Measurements from ENCODE around the gene KEAP1. TPM values are rescaled to one million over a fixed set of nuclear protein-coding genes. Genes with fewer than 3 reads are reported as not detected.

The KEAP1 gene
- total and polyA plus RNA-seq, 4 experiments from 2014 or later = 35.7 to 60.1 (median 52.1) TPM

- no peaks in the 10 kb centered on the region for H3K9me3 Mint-ChIP-seq
- H3K9me3 ChIP-seq (ENCODE audit: control insufficient read depth in 1 of 2, low read length in 2 of 2) = no peaks in the 10 kb centered on the region
- CTCF ChIA-PET (ENCODE audit: partially characterized antibody) = interaction anchor here (0.9 to 1.4 kb wide), 9 partner anchors 12 to 208 kb away, joined by 3 to 6 read pairs (median 3); partner anchors contain the start of gene ICAM1
- peaks cover 4 to 20% (median 7%) of the 10 kb centered on the region in 4 donors for H3K4me1 Mint-ChIP-seq
- no peaks in the 10 kb centered on the region for H3K27me3 ChIP-seq (ENCODE audit: insufficient read depth, low read length)
- no peaks in the 10 kb centered on the region for H3K27me3 Mint-ChIP-seq
- intact Hi-C loops (cut with micrococcal nuclease) = loop anchor here (2.0 kb wide), 2 partner anchors 24 to 74 kb away; partner anchors contain the start of gene KEAP1
- no peak for DNase-seq
- H3K4me3 Mint-ChIP-seq = peak overlapping the region in 7 of 8 donors; percentile 21 to 79 (median 66)
- H3K36me3 Mint-ChIP-seq = no peaks in the 10 kb centered on the region
- H3K36me3 ChIP-seq (ENCODE audit: insufficient read depth, low read length) = no peaks in the 10 kb centered on the region
- no peak overlapping the region for H3K27ac ChIP-seq (ENCODE audit: low read depth, low read length)
- peak overlapping the region in 1 of 2 donors; percentile 38 for H3K4me3 ChIP-seq (ENCODE audit: low read length in 2 of 2)
- peak overlapping the region in 5 of 7 donors; percentile 8 to 85 (median 57) for H3K27ac Mint-ChIP-seq
- POLR2A ChIA-PET (ENCODE audit: partially characterized antibody) = interaction anchor here (1.0 kb wide), 1 partner anchor 70 kb away, joined by 3 read pairs; no protein-coding TSS in a partner anchor
- peaks cover 13% of the 10 kb centered on the region for H3K4me1 ChIP-seq (ENCODE audit: insufficient read depth, low read length)
These were observed 24.7 kb downstream of the KEAP1 start for GRCh38 chr19:10478476-10478875.

- CTCF ChIA-PET (ENCODE audit: partially characterized antibody) = interaction anchor here (0.7 to 1.5 kb wide), 2 partner anchors 10 to 12 kb away, joined by 3 to 7 read pairs; no protein-coding TSS in a partner anchor
- no peaks in the 10 kb centered on the region for H3K36me3 ChIP-seq (ENCODE audit: insufficient read depth, low read length)
- no peak for DNase-seq
- Mint-ChIP-seq H3K36me3 (no peaks in the 10 kb centered on the region), H3K27ac (no peak overlapping the region), H3K9me3 (no peaks in the 10 kb centered on the region), H3K4me3 (no peak overlapping the region), H3K27me3 (peaks cover 0 to 2% of the 10 kb centered on the region in 2 donors), H3K4me1 (peaks cover 3 to 20% (median 7%) of the 10 kb centered on the region in 4 donors)
- intact Hi-C loops (cut with micrococcal nuclease) = no loop called here
- no peak overlapping the region for H3K4me3 ChIP-seq (ENCODE audit: low read length in 2 of 2)
- no peaks in the 10 kb centered on the region for H3K27me3 ChIP-seq (ENCODE audit: insufficient read depth, low read length)
- H3K4me1 ChIP-seq (ENCODE audit: insufficient read depth, low read length) = peaks cover 13% of the 10 kb centered on the region
- no peak overlapping the region for H3K27ac ChIP-seq (ENCODE audit: low read depth, low read length)
- H3K9me3 ChIP-seq (ENCODE audit: control insufficient read depth in 1 of 2, low read length in 2 of 2) = no peaks in the 10 kb centered on the region
- POLR2A ChIA-PET (ENCODE audit: partially characterized antibody) = no interaction called here
These were observed 28.1 kb downstream of the KEAP1 start for GRCh38 chr19:10474962-10475451.

- ChIA-PET POLR2A (ENCODE audit: partially characterized antibody) (no interaction called here), CTCF (ENCODE audit: partially characterized antibody) (interaction anchor here (0.9 to 2.2 kb wide), 5 partner anchors 19 to 227 kb away, joined by 3 to 6 read pairs (median 4); no protein-coding TSS in a partner anchor)
- Mint-ChIP-seq H3K36me3 (no peaks in the 10 kb centered on the region), H3K27ac (peak overlapping the region in 1 of 7 donors; percentile 13), H3K4me3 (no peak overlapping the region), H3K27me3 (peaks cover 0 to 2% of the 10 kb centered on the region in 2 donors), H3K4me1 (peaks cover 0 to 4% (median under 1%) of the 10 kb centered on the region in 4 donors), H3K9me3 (peaks cover 0 to 2% (median 0%) of the 10 kb centered on the region in 8 donors)
- Histone ChIP-seq H3K27ac (ENCODE audit: low read depth, low read length) (no peak overlapping the region), H3K4me1 (ENCODE audit: insufficient read depth, low read length) (peaks cover 1% of the 10 kb centered on the region), H3K9me3 (ENCODE audit: control insufficient read depth in 1 of 2, low read length in 2 of 2) (no peaks in the 10 kb centered on the region), H3K4me3 (ENCODE audit: low read length in 2 of 2) (no peak overlapping the region), H3K27me3 (ENCODE audit: insufficient read depth, low read length) (no peaks in the 10 kb centered on the region), H3K36me3 (ENCODE audit: insufficient read depth, low read length) (no peaks in the 10 kb centered on the region)
- intact Hi-C loops (cut with micrococcal nuclease) = no loop called here
- DNase-seq = no peak
These were observed 30.0 kb downstream of the KEAP1 start for GRCh38 chr19:10473192-10473591.

GRCh38 chr19:10471909-10472308 is 31.2 kb downstream of the KEAP1 start:
- DNase-seq = peak in 2 of 5 donors; percentile 13 to 18
- no peak overlapping the region for H3K4me3 Mint-ChIP-seq
- no peak overlapping the region for H3K27ac ChIP-seq (ENCODE audit: low read depth, low read length)
- no peak overlapping the region for H3K4me3 ChIP-seq (ENCODE audit: low read length in 2 of 2)
- peaks cover 0 to 2% (median 0%) of the 10 kb centered on the region in 8 donors for H3K9me3 Mint-ChIP-seq
- ChIA-PET CTCF (ENCODE audit: partially characterized antibody) (interaction anchor here (0.9 to 2.2 kb wide), 8 partner anchors 12 to 351 kb away, joined by 3 to 6 read pairs (median 4); no protein-coding TSS in a partner anchor), POLR2A (ENCODE audit: partially characterized antibody) (no interaction called here)
- H3K27me3 Mint-ChIP-seq = peaks cover 0 to 2% of the 10 kb centered on the region in 2 donors
- no peaks in the 10 kb centered on the region for H3K36me3 ChIP-seq (ENCODE audit: insufficient read depth, low read length)
- H3K36me3 Mint-ChIP-seq = peaks cover 0 to under 1% of the 10 kb centered on the region in 2 donors
- intact Hi-C loops (cut with micrococcal nuclease) = no loop called here
- H3K4me1 ChIP-seq (ENCODE audit: insufficient read depth, low read length) = no peaks in the 10 kb centered on the region
- no peak overlapping the region for H3K27ac Mint-ChIP-seq
- no peaks in the 10 kb centered on the region for H3K9me3 ChIP-seq (ENCODE audit: control insufficient read depth in 1 of 2, low read length in 2 of 2)
- no peaks in the 10 kb centered on the region for H3K4me1 Mint-ChIP-seq
- H3K27me3 ChIP-seq (ENCODE audit: insufficient read depth, low read length) = no peaks in the 10 kb centered on the region

- intact Hi-C loops (cut with micrococcal nuclease) = no loop called here
- Histone ChIP-seq H3K4me1 (ENCODE audit: insufficient read depth, low read length) (no peaks in the 10 kb centered on the region), H3K4me3 (ENCODE audit: low read length in 2 of 2) (no peak overlapping the region), H3K9me3 (ENCODE audit: control insufficient read depth in 1 of 2, low read length in 2 of 2) (no peaks in the 10 kb centered on the region), H3K36me3 (ENCODE audit: insufficient read depth, low read length) (no peaks in the 10 kb centered on the region), H3K27me3 (ENCODE audit: insufficient read depth, low read length) (no peaks in the 10 kb centered on the region), H3K27ac (ENCODE audit: low read depth, low read length) (no peak overlapping the region)
- H3K9me3 Mint-ChIP-seq = peaks cover 0 to 2% (median 0%) of the 10 kb centered on the region in 8 donors
- POLR2A ChIA-PET (ENCODE audit: partially characterized antibody) = no interaction called here
- DNase-seq = no peak
- CTCF ChIA-PET (ENCODE audit: partially characterized antibody) = interaction anchor here (0.6 kb wide), 1 partner anchor 471 kb away, joined by 3 read pairs; no protein-coding TSS in a partner anchor
- no peak overlapping the region for H3K4me3 Mint-ChIP-seq
- no peak overlapping the region for H3K27ac Mint-ChIP-seq
- no peaks in the 10 kb centered on the region for H3K4me1 Mint-ChIP-seq
- H3K27me3 Mint-ChIP-seq = no peaks in the 10 kb centered on the region
- H3K36me3 Mint-ChIP-seq = peaks cover 3% of the 10 kb centered on the region in 2 donors
These were observed 35.0 kb downstream of the KEAP1 start for GRCh38 chr19:10468133-10468532.

GRCh38 chr19:10467104-10467706 is 36.0 kb downstream of the KEAP1 start:
- Histone ChIP-seq H3K9me3 (ENCODE audit: control insufficient read depth in 1 of 2, low read length in 2 of 2) (no peaks in the 10 kb centered on the region), H3K36me3 (ENCODE audit: insufficient read depth, low read length) (no peaks in the 10 kb centered on the region), H3K4me3 (ENCODE audit: low read length in 2 of 2) (no peak overlapping the region), H3K27ac (ENCODE audit: low read depth, low read length) (no peak overlapping the region), H3K4me1 (ENCODE audit: insufficient read depth, low read length) (no peaks in the 10 kb centered on the region), H3K27me3 (ENCODE audit: insufficient read depth, low read length) (no peaks in the 10 kb centered on the region)
- peaks cover 0 to 2% (median 0%) of the 10 kb centered on the region in 8 donors for H3K9me3 Mint-ChIP-seq
- ChIA-PET CTCF (ENCODE audit: partially characterized antibody) (no interaction called here), POLR2A (ENCODE audit: partially characterized antibody) (no interaction called here)
- no peaks in the 10 kb centered on the region for H3K27me3 Mint-ChIP-seq
- H3K36me3 Mint-ChIP-seq = peaks cover 3% of the 10 kb centered on the region in 2 donors
- no peak overlapping the region for H3K4me3 Mint-ChIP-seq
- intact Hi-C loops (cut with micrococcal nuclease) = no loop called here
- H3K4me1 Mint-ChIP-seq = peaks cover 0 to 6% (median 1%) of the 10 kb centered on the region in 4 donors
- H3K27ac Mint-ChIP-seq = peak overlapping the region in 2 of 7 donors; percentile 27 to 57
- DNase-seq = no peak

GRCh38 chr19:10464456-10464855 is 38.7 kb downstream of the KEAP1 start:
- CTCF ChIA-PET (ENCODE audit: partially characterized antibody) = no interaction called here
- H3K4me3 Mint-ChIP-seq = no peak overlapping the region

More at GRCh38 chr19:10464456-10464855, 38.7 kb downstream of the KEAP1 start:
- Mint-ChIP-seq H3K9me3 (peaks cover 0 to 2% (median 0%) of the 10 kb centered on the region in 8 donors), H3K4me1 (peaks cover 0 to 10% (median 6%) of the 10 kb centered on the region in 4 donors), H3K36me3 (peaks cover 3% of the 10 kb centered on the region in 2 donors), H3K27ac (no peak overlapping the region), H3K27me3 (no peaks in the 10 kb centered on the region)
- intact Hi-C loops (cut with micrococcal nuclease) = no loop called here
- no peak for DNase-seq
- no peak overlapping the region for H3K4me3 ChIP-seq (ENCODE audit: low read length in 2 of 2)
- no peaks in the 10 kb centered on the region for H3K36me3 ChIP-seq (ENCODE audit: insufficient read depth, low read length)
- H3K9me3 ChIP-seq (ENCODE audit: control insufficient read depth in 1 of 2, low read length in 2 of 2) = no peaks in the 10 kb centered on the region
- H3K27ac ChIP-seq (ENCODE audit: low read depth, low read length) = no peak overlapping the region
- H3K4me1 ChIP-seq (ENCODE audit: insufficient read depth, low read length) = peaks cover 7% of the 10 kb centered on the region
- POLR2A ChIA-PET (ENCODE audit: partially characterized antibody) = no interaction called here
- H3K27me3 ChIP-seq (ENCODE audit: insufficient read depth, low read length) = no peaks in the 10 kb centered on the region
